Nephron (organoid): ENCODE data around the gene KLHL40.

ENCODE experiments used
- H3K27ac Mint-ChIP-seq, 3 experiments: 2 replicates each; pipeline ENCODE4 v1.8.0; 2020; ENCODE audit warnings: mixed read lengths in 3 of 3, mild to moderate bottlenecking in 2 of 3, moderate library complexity in 1 of 3
- H3K27me3 Mint-ChIP-seq: 2 replicates; pipeline ENCODE4 v1.8.0; 2021; ENCODE audit warnings: low read depth, mild to moderate bottlenecking, moderate library complexity, mixed read lengths
- H3K36me3 Mint-ChIP-seq: 2 replicates; pipeline ENCODE4 v1.8.0; 2020; ENCODE audit warnings: low read depth, mixed read lengths
- H3K4me1 Mint-ChIP-seq: 2 replicates; pipeline ENCODE4 v1.8.0; 2020; ENCODE audit warnings: mixed read lengths
- H3K4me3 Mint-ChIP-seq, 3 experiments: 2 replicates each; pipeline ENCODE4 v1.8.0; 2020; ENCODE audit warnings: mild to moderate bottlenecking in 3 of 3, mixed read lengths in 3 of 3, moderate library complexity in 2 of 3
- H3K9me3 Mint-ChIP-seq: 2 replicates; pipeline ENCODE4 v1.8.0; 2020; ENCODE audit warnings: mixed read lengths
- CTCF ChIP-seq, 3 experiments: fragments of 200-600 bp; sonication (generic); IDR thresholded peaks; one replicate each; pipeline ENCODE4 v1.5.0; 2021; ENCODE audit warnings: antibody characterized with exemption in 3 of 3; ENCODE audit not compliant: unreplicated experiment in 3 of 3

The KLHL40 gene

GRCh38 chr3:42710323-42711021, 25.1 kb downstream of the KLHL40 start:
- Mint-ChIP-seq H3K9me3 (no peaks in the 10 kb centered on the region), H3K4me1 (no peaks in the 10 kb centered on the region), H3K27ac (no peak overlapping the region), H3K36me3 (no peaks in the 10 kb centered on the region), H3K4me3 (no peak overlapping the region), H3K27me3 (peaks cover 16% of the 10 kb centered on the region)
- no peak for TF ChIP-seq CTCF (IDR thresholded peaks at IDR 0.05; ENCODE audit: unreplicated experiment in 3 of 3)

- no peaks in the 10 kb centered on the region for H3K9me3 Mint-ChIP-seq
- H3K4me1 Mint-ChIP-seq: no peaks in the 10 kb centered on the region
- H3K36me3 Mint-ChIP-seq: no peaks in the 10 kb centered on the region
- TF ChIP-seq CTCF (IDR thresholded peaks at IDR 0.05; ENCODE audit: unreplicated experiment in 3 of 3): no peak
- peaks cover 14% of the 10 kb centered on the region for H3K27me3 Mint-ChIP-seq
- no peak overlapping the region for H3K27ac Mint-ChIP-seq
- no peak overlapping the region for H3K4me3 Mint-ChIP-seq
These were observed 26.4 kb downstream of the KLHL40 start for GRCh38 chr3:42711491-42712343.

DNA sequence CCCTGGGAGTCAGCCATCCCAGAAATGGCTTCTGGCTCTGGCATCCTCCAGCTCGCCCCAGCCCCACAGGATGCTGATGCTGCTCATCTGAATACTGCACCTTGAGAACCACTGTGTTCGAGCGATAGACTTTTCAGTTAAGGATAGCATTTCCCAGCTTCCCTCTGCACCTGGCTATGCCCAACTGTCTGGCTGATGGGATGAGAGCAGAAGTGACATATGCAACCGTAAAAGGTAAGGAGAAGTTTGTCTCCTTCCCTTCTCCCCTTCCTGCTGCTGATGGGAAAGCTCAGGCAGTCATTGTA, 27.0 kb downstream of the KLHL40 start:
- no peak for TF ChIP-seq CTCF (IDR thresholded peaks at IDR 0.05; ENCODE audit: unreplicated experiment in 3 of 3)
- Mint-ChIP-seq H3K4me1 (no peaks in the 10 kb centered on the region), H3K9me3 (no peaks in the 10 kb centered on the region), H3K27ac (no peak overlapping the region), H3K4me3 (no peak overlapping the region), H3K36me3 (no peaks in the 10 kb centered on the region), H3K27me3 (peaks cover 11% of the 10 kb centered on the region)

DNA sequence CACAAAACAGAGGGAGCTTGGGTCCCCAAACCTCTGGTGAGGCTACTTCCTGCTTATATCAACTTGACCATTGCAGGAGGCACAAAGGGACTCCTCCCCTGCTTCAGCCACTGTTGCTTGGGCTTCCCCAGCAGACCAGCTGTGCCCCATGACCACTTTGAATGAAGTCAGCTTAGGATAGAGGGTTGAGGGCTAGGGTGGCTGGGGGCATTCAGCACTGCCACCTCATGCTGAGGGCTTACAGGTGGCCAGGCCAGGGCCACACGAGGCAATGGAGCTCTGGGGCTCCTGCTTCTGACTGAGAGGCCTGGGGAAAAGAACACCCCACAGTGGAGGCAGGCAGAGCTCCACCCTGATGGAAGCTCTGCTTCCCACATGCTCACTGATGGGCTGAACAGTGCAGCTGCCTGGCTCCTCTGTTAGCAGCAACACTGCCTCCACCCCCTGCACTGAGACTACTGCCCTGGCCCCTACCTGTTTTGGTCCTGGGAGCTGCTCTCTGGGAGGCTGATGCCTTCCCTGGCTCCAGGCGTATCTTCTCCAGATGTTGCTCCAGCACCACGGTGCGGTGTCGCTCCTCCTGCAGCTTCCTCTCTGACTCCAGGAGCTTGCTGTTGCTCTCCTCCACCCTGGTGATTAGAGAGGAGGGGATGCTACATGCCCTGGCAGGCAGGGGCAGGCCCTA, 27.5 kb downstream of the KLHL40 start:
- H3K4me1 Mint-ChIP-seq: no peaks in the 10 kb centered on the region
- peaks cover 11% of the 10 kb centered on the region for H3K27me3 Mint-ChIP-seq
- H3K36me3 Mint-ChIP-seq: no peaks in the 10 kb centered on the region
- no peaks in the 10 kb centered on the region for H3K9me3 Mint-ChIP-seq
- no peak for TF ChIP-seq CTCF (IDR thresholded peaks at IDR 0.05; ENCODE audit: unreplicated experiment in 3 of 3)
- no peak overlapping the region for H3K27ac Mint-ChIP-seq
- no peak overlapping the region for H3K4me3 Mint-ChIP-seq

GRCh38 chr3:42713747-42714146, 28.4 kb downstream of the KLHL40 start:
- TF ChIP-seq CTCF (IDR thresholded peaks at IDR 0.05; ENCODE audit: unreplicated experiment in 3 of 3): no peak
- Mint-ChIP-seq H3K9me3 (no peaks in the 10 kb centered on the region), H3K27ac (no peak overlapping the region), H3K4me3 (no peak overlapping the region), H3K4me1 (no peaks in the 10 kb centered on the region), H3K36me3 (no peaks in the 10 kb centered on the region), H3K27me3 (peaks cover 11% of the 10 kb centered on the region)
